HG02588 (cell line): ENCODE results near the gene INTS2.
"Not testable (repeated sequence)": the region's sequence is repeated elsewhere in the genome, so short reads cannot be mapped to it uniquely, and the experiment has no call there.

Source experiments
- ATAC-seq: cut with Tn5 transposase; IDR thresholded peaks from one replicate; pipeline ENCODE4 v1.9.1; 2021; ENCODE audit warnings: mild to moderate bottlenecking, moderate library complexity; ENCODE audit not compliant: unreplicated experiment

INTS2 gene

GRCh38 chr17:61852857-61853256, 74.9 kb downstream of the INTS2 start:
- no peak for ATAC-seq

- ATAC-seq: no peak
Measured at GRCh38 chr17:61849674-61850073, 78.1 kb downstream of the INTS2 start.

GRCh38 chr17:61848896-61849295, 78.9 kb downstream of the INTS2 start:
- ATAC-seq: no peak

DNA sequence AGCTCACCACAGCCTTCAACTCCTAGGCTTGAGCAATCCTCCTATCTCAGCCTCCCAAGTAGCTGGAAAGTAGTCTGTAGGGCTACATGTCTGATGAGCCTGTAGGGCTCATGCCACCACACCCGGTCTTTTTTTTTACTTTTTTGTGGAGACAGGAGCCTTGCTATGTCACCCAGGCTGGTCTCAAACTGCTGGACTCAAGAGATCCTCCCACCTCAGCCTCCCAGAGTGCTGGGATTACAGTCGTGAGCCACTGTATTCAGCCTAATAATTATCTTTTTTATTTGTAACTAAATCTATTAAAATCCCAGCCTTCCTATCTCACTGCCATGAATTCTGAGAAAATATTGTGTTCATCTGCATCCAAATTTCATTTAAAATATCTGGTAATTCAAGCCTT, 79.5 kb downstream of the INTS2 start:
- ATAC-seq: no peak

DNA sequence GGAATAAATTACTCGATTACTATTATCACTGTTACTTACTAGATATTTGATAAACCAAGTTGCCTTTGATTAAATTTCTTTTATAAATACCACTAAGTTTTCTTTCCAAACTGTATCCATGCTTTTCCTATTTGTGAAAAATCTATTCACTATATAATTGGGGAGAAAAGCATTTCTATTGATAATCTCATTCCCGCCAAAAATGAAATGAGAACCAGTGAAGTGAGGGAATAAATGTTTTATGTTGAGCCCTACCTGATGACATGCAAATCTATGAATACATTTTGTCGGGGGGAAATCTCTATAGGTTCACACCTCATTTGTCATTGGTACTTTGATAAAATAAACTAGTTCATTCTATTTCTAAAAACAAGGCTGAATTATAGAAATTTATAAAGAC, 80.1 kb downstream of the INTS2 start:
- ATAC-seq: no peak

- ATAC-seq: no peak
Measured at GRCh38 chr17:61846761-61847375, 80.9 kb downstream of the INTS2 start.

DNA sequence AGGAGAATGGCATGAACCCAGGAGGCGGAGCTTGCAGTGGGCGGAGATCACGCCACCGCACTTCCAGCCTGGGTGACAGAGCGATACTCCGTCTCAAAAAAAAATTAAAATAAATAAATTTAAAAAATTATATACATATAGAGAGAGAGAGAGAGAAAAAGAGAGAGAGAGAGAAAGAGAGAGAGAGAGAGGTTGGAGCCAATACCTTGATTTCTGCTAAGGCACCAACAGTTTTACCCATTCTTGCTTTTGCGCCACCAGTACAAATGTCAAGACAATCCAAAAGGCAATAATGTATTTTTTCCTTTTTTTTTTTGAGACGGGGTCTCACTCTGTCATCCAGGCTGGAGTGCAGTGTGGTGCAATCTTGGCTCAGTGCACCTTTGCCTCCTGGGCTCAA, 81.7 kb downstream of the INTS2 start:
- no peak for ATAC-seq

DNA sequence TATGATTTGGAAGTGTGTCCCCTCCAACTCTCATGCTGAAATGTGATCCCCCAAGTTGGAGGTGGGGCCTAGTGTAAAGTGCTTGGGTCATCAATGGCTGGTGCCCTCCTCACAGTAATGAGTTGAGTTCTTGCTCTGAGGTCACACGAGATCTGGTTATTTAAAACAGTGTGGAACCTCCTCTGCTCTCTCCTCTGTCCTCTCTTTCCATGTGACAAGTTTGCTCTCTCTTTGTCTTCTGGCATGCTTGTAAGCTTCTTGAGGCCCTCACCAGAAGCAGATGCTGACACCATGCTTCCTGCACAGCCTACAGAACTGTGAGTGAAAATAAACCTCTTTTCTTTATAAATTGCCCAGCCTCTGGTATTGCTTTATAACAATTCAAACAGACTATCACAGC, 84.3 kb downstream of the INTS2 start:
- ATAC-seq: no peak

GRCh38 chr17:61842899-61843298, 84.9 kb downstream of the INTS2 start:
- no peak for ATAC-seq

DNA sequence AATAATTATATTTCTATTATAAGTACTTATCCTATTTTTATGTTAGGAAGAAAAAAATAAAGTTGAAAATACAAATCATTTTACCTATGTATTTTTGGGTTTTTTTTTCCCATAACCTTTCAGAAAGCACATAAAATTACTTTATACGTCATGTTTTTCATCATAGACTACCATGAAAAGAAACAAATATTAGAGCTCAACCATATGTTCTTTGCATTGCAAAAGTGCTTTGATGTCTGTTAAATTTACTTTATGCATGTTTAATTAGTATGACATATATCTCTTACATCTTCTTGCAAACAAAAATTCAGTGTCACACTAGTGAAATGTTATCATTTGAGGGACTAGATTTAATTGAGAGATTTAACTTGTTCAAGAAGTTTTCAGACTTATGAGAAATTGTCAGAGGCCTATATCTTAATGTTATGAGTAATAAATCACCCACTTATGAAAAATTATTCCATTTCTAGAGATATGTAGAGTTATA, 88.4 kb downstream of the INTS2 start:
- ATAC-seq: no peak

DNA sequence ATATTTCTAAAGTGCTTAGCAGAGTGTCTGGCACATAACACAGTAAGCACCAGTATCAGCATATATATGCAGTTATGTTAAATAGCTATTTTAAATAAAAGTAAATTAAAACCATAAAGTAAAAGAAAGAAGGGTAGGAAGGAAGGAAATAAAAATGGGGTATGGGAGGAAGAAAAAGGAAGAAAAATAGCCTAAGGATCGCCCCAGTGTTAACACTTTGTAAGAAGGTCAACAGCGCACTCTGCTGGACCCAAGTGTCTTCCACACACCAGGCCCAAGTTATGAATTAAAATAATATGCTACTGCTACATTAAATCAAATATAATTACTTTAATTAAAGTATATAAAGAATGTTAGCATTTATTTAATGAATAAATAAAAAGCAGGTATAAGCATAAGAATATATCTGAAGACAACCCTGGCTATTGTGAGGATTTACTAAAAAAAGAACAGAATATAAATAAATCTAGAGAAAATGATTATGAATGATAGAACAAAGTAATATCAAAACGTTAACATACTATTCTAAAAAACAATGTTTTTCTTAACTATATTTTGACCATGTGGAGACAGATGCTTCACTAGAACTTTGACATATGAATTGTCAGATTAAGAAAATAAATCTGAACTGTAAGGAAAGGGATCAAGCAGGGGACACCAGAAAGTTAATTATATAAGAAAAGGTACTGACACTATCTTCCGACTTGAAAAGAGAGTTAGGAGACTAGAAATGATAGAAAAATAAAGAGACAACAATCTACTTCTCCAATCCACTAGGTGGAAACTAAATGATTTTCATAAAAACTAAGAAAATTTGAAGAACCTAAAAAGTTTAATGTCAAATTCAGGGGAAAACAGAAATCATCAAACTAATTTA, 90.4 kb downstream of the INTS2 start:
- ATAC-seq: no peak

DNA sequence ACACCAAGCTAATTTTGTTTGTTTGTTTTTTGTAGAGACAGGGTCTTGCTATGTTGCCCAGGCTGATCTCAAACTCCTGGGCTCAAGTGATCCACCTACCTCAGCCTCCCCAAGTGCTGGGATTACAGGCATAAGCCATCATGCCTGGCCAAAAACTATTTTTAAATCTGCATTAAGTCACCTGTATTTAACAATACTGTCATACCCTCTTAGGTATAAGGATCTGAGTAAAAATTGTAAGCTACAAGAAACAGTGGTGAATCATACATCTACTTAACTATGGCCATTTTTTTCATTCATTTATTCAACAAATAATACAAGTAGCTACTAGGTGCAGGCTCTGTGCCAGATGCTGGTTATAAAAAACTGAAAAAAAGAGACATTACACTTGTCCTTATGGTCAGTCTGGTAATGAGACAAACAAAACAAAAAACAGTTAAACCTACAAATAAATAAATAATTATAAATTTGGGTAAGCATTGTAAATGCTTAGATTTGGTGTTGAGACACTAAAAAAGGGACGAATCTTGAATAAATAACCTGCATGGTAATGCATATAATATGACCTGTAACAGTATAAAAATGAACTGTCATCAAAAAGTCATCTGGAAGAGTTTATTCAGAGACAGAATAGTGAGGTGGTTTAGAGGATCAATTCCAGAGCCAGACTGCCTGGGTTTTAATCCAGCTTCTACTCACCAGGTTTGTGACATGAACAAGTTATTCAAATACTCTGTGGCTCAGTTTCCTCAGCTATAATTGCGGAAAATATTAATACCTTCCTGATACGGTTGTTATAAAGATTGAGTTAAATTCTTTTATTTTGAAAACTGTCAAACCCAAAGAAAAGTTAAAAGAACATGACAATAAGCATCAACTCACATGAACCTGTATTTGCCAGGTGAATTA, 91.3 kb downstream of the INTS2 start:
- no peak for ATAC-seq

- ATAC-seq: no peak
Measured at GRCh38 chr17:61835606-61836005, 92.2 kb downstream of the INTS2 start.

- no peak for ATAC-seq
Measured at GRCh38 chr17:61834610-61835009, 93.2 kb downstream of the INTS2 start.

- no peak for ATAC-seq
Measured at GRCh38 chr17:61833536-61834193, 94.1 kb downstream of the INTS2 start.

GRCh38 chr17:61832463-61832862, 95.3 kb downstream of the INTS2 start:
- no peak for ATAC-seq

DNA sequence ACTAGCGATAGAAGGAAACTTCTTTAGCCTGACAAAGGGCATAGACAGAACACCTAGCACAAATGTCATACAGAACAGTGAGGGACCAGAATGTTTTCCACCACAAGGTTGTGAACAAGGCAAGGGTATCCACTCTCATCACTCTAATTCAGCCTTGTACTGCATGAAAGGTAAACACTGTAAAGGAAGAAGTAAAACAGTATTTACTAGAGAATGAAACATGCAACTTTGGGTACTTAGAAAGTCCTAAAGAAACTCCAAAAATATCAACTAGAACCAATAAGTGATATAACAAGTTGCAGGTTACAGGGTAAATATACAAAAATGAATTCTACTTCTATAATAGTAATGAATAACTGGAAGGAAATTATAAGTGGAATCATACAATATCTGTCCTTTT, 96.7 kb downstream of the INTS2 start:
- ATAC-seq: no peak

GRCh38 chr17:61828694-61829093, 99.1 kb downstream of the INTS2 start:
- no peak for ATAC-seq

- ATAC-seq: no peak
Measured at GRCh38 chr17:61827649-61828395, 100.0 kb downstream of the INTS2 start.

DNA sequence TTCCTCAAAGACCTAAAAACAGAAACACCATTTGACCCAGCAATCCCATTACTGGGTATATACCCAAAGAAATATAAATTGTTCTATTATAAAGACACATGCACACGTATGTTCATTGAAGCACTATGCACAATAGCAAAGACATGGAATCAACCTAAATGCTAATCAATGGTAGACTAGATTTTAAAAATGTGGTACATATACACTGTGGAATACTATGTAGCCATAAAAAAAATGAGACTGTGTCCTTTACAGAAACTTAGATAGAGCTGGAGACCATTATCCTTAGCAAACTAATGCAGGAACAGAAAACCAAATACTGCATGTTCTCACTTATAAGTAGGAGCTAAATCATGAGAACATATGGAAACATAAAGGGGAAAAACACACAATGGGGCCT, 100.9 kb downstream of the INTS2 start:
- not testable (repeated sequence) for ATAC-seq
